SK-N-SH treated with all-trans-retinoic acid at 6 μM for 48 hours (cell line): Measurements from ENCODE around the gene PTPRN2.

Experiments used
- ATAC-seq: fragments of 200-7000 bp; cut with Tn5 transposase; 3 replicates; pipeline ENCODE4 v1.9.1; 2020; ENCODE audit warnings: mild to moderate bottlenecking, moderate library complexity
- ARNTL ChIP-seq: fragments of 450-650 bp; formaldehyde crosslinking; IDR thresholded peaks from 2 replicates; pipeline ENCODE4 v1.5.0; 2020; ENCODE audit warnings: low read depth, mild to moderate bottlenecking, moderate library complexity, borderline replicate concordance
- BACH2 ChIP-seq: fragments of 250-450 bp; sonication (Bioruptor Pico); IDR thresholded peaks from 2 replicates; pipeline ENCODE4 v1.9.0; 2021; ENCODE audit warnings: mild to moderate bottlenecking, borderline replicate concordance
- CREB5 ChIP-seq: fragments of 250-450 bp; sonication (Bioruptor Pico); IDR thresholded peaks from 2 replicates; pipeline ENCODE4 v1.5.1; 2020; ENCODE audit warnings: low read depth, mild to moderate bottlenecking, moderate library complexity
- CSDC2 ChIP-seq: fragments of 250-450 bp; sonication (Bioruptor Pico); IDR thresholded peaks from 2 replicates; pipeline ENCODE4 v1.5.0; 2020; ENCODE audit warnings: mild to moderate bottlenecking, moderate library complexity
- CSRNP3 ChIP-seq: fragments of 250-450 bp; sonication (Bioruptor Pico); IDR thresholded peaks from 2 replicates; pipeline ENCODE4 v1.5.1; 2021; ENCODE audit warnings: mild to moderate bottlenecking, moderate library complexity
- ESRRG ChIP-seq: fragments of 250-450 bp; sonication (Bioruptor Pico); IDR thresholded peaks from 2 replicates; pipeline ENCODE4 v1.6.1; 2021; ENCODE audit warnings: mild to moderate bottlenecking
- GLIS3 ChIP-seq: fragments of 250-450 bp; sonication (Bioruptor Pico); IDR thresholded peaks from 2 replicates; pipeline ENCODE4 v1.5.0; 2020; ENCODE audit warnings: mild to moderate bottlenecking, moderate library complexity
- ISL1 ChIP-seq: fragments of 250-450 bp; sonication (Bioruptor Pico); IDR thresholded peaks from 2 replicates; pipeline ENCODE4 v2.1.2; 2022; ENCODE audit warnings: mild to moderate bottlenecking, moderate library complexity
- OSR1 ChIP-seq: fragments of 250-450 bp; sonication (Bioruptor Pico); IDR thresholded peaks from 2 replicates; pipeline ENCODE4 v1.8.0; 2022; ENCODE audit warnings: moderate library complexity, mild to moderate bottlenecking, inconsistent platforms
- PATZ1 ChIP-seq: fragments of 250-450 bp; sonication (Bioruptor Pico); IDR thresholded peaks from 2 replicates; pipeline ENCODE4 v1.8.0; 2020; ENCODE audit warnings: mild to moderate bottlenecking, moderate library complexity, borderline replicate concordance
- POU6F1 ChIP-seq: fragments of 250-450 bp; sonication (Bioruptor Pico); IDR thresholded peaks from 2 replicates; pipeline ENCODE4 v1.8.0; 2021; ENCODE audit warnings: low read depth, mild to moderate bottlenecking, moderate library complexity, borderline replicate concordance
- PPARA ChIP-seq: fragments of 250-450 bp; sonication (Bioruptor Pico); IDR thresholded peaks from 2 replicates; pipeline ENCODE4 v1.5.0; 2020; ENCODE audit warnings: mild to moderate bottlenecking, borderline replicate concordance
- RARB ChIP-seq: fragments of 250-450 bp; sonication (Bioruptor Pico); IDR thresholded peaks from 2 replicates; pipeline ENCODE4 v1.8.0; 2021; ENCODE audit warnings: mild to moderate bottlenecking, moderate library complexity
- SNAI2 ChIP-seq: fragments of 250-450 bp; sonication (Bioruptor Pico); IDR thresholded peaks from 2 replicates; pipeline ENCODE4 v1.5.0; 2020; ENCODE audit warnings: mild to moderate bottlenecking, moderate library complexity
- TCF4 ChIP-seq: fragments of 250-450 bp; sonication (Bioruptor Pico); IDR thresholded peaks from 2 replicates; pipeline ENCODE4 v1.8.0; 2021; ENCODE audit warnings: mild to moderate bottlenecking, moderate library complexity, borderline replicate concordance
- TSHZ2 ChIP-seq: fragments of 250-450 bp; sonication (Bioruptor Pico); IDR thresholded peaks from 2 replicates; pipeline ENCODE4 v1.5.0; 2020; ENCODE audit warnings: mild to moderate bottlenecking, moderate library complexity
- ZC3H10 ChIP-seq: fragments of 250-450 bp; sonication (Bioruptor Pico); IDR thresholded peaks from 2 replicates; pipeline ENCODE4 v1.5.1; 2021; ENCODE audit warnings: mild to moderate bottlenecking, moderate library complexity
- ZFP30 ChIP-seq: fragments of 450-650 bp; formaldehyde crosslinking; IDR thresholded peaks from 2 replicates; pipeline ENCODE4 v1.5.0; 2022; ENCODE audit warnings: mild to moderate bottlenecking, moderate library complexity
- ZNF565 ChIP-seq: fragments of 450-650 bp; formaldehyde crosslinking; conservative IDR thresholded peaks from 2 replicates; pipeline ENCODE4 v1.5.0; 2020; ENCODE audit warnings: low read depth, mild to moderate bottlenecking, moderate library complexity
- ZNF70 ChIP-seq: fragments of 450-650 bp; formaldehyde crosslinking; IDR thresholded peaks from 2 replicates; pipeline ENCODE4 v1.5.0; 2020; ENCODE audit warnings: mild to moderate bottlenecking, moderate library complexity
- ZNF8 ChIP-seq: fragments of 450-650 bp; formaldehyde crosslinking; IDR thresholded peaks from 2 replicates; pipeline ENCODE4 v1.5.0; 2020; ENCODE audit warnings: mild to moderate bottlenecking, moderate library complexity

Gene PTPRN2

GRCh38 chr7:158281441-158281840, 306.2 kb downstream of the PTPRN2 start:
- ATAC-seq: no peak
- TF ChIP-seq CREB5 (CRISPR knock-in tag) (no peak), TSHZ2 (CRISPR knock-in tag) (no peak), GLIS3 (CRISPR knock-in tag) (no peak), PATZ1 (CRISPR knock-in tag) (no peak), ZNF8 (CRISPR knock-in tag) (no peak), PPARA (no peak), ISL1 (no peak), CSRNP3 (CRISPR knock-in tag) (no peak), ESRRG (CRISPR knock-in tag) (no peak)
- TF ChIP-seq, all 23 proteins: peak for 0

- ATAC-seq: no peak
Observed at GRCh38 chr7:158280448-158281144, 307.0 kb downstream of the PTPRN2 start.

More at GRCh38 chr7:158280448-158281144, 307.0 kb downstream of the PTPRN2 start:
- TF ChIP-seq TCF4 (CRISPR knock-in tag) (no peak), TSHZ2 (CRISPR knock-in tag) (no peak), PPARA (no peak), RARB (no peak), SNAI2 (CRISPR knock-in tag) (no peak), GLIS3 (CRISPR knock-in tag) (no peak), POU6F1 (CRISPR knock-in tag) (no peak), PATZ1 (CRISPR knock-in tag) (no peak), ZNF565 (CRISPR knock-in tag) (no peak), ZNF70 (CRISPR knock-in tag) (no peak), CREB5 (CRISPR knock-in tag) (no peak), CSDC2 (no peak), ZC3H10 (no peak), ZFP30 (CRISPR knock-in tag) (no peak), ZNF8 (CRISPR knock-in tag) (no peak), ISL1 (no peak), BACH2 (CRISPR knock-in tag) (no peak), ARNTL (no peak), OSR1 (CRISPR knock-in tag) (no peak)
